HG03432 (cell line): Measurements from ENCODE around the gene PCDH9.
A peak's percentile ranks its signal among the peaks of the same experiment; 100 is the strongest.

Source experiments
- ATAC-seq: cut with Tn5 transposase; IDR thresholded peaks from one replicate; pipeline ENCODE4 v1.9.1; 2021; ENCODE audit warnings: mild to moderate bottlenecking, moderate library complexity; ENCODE audit not compliant: unreplicated experiment

Gene PCDH9

GRCh38 chr13:66506979-66507378 lies 723.2 kb downstream of the PCDH9 start:
- ATAC-seq, result no peak

GRCh38 chr13:66506051-66506777 lies 723.9 kb downstream of the PCDH9 start:
- no peak for ATAC-seq

- no peak for ATAC-seq
Measured at GRCh38 chr13:66503890-66504289, 726.2 kb downstream of the PCDH9 start.

GRCh38 chr13:66501181-66501580 lies 729.0 kb downstream of the PCDH9 start:
- ATAC-seq, result no peak

GRCh38 chr13:66492479-66492878 lies 737.7 kb downstream of the PCDH9 start:
- ATAC-seq, result peak; percentile 95

GRCh38 chr13:66491251-66491650 lies 738.9 kb downstream of the PCDH9 start:
- no peak for ATAC-seq

- no peak for ATAC-seq
Measured at GRCh38 chr13:66489586-66489985, 740.5 kb downstream of the PCDH9 start.

- ATAC-seq, result no peak
Measured at GRCh38 chr13:66489172-66489571, 741.0 kb downstream of the PCDH9 start.

GRCh38 chr13:66483712-66484111 lies 746.4 kb downstream of the PCDH9 start:
- ATAC-seq, result no peak

GRCh38 chr13:66482836-66483235 lies 747.3 kb downstream of the PCDH9 start:
- ATAC-seq, result no peak

- no peak for ATAC-seq
Measured at GRCh38 chr13:66477816-66478215, 752.3 kb downstream of the PCDH9 start.

GRCh38 chr13:66475061-66475460 lies 755.1 kb downstream of the PCDH9 start:
- no peak for ATAC-seq

- ATAC-seq, result no peak
Measured at GRCh38 chr13:66469745-66470144, 760.4 kb downstream of the PCDH9 start.

- ATAC-seq, result no peak
Measured at GRCh38 chr13:66468656-66469055, 761.5 kb downstream of the PCDH9 start.

GRCh38 chr13:66462187-66462586 lies 767.9 kb downstream of the PCDH9 start:
- ATAC-seq, result no peak

GRCh38 chr13:66461021-66461420 lies 769.1 kb downstream of the PCDH9 start:
- ATAC-seq, result no peak

GRCh38 chr13:66459634-66460033 lies 770.5 kb downstream of the PCDH9 start:
- ATAC-seq, result no peak

GRCh38 chr13:66459143-66459542 lies 771.0 kb downstream of the PCDH9 start:
- no peak for ATAC-seq

- no peak for ATAC-seq
Measured at GRCh38 chr13:66446413-66446812, 783.7 kb downstream of the PCDH9 start.

GRCh38 chr13:66443926-66444325 lies 786.2 kb downstream of the PCDH9 start:
- ATAC-seq, result no peak

GRCh38 chr13:66440938-66441337 lies 789.2 kb downstream of the PCDH9 start:
- no peak for ATAC-seq

GRCh38 chr13:66430728-66431127 lies 799.4 kb downstream of the PCDH9 start:
- no peak for ATAC-seq

GRCh38 chr13:66430269-66430668 lies 799.9 kb downstream of the PCDH9 start:
- ATAC-seq, result no peak
